K562 (cell line): ENCODE data around the gene ENOX2.

ENCODE experiments used
- ATF3 ChIP-seq, 2 experiments: fragments of 450-650 bp in 1 of 2; sonication (generic) in 1 of 2; formaldehyde crosslinking in 1 of 2; IDR thresholded peaks in 1 of 2; conservative IDR thresholded peaks in 1 of 2; 2 replicates each; pipeline versions ENCODE4 v1.6.1 to v1.8.1; 2016 to 2023; ENCODE audit warnings: mild to moderate bottlenecking in 2 of 2, moderate library complexity in 2 of 2, inconsistent platforms in 1 of 2, missing genetic modification reagents in 1 of 2
- CTCF ChIP-seq, 3 experiments: IDR thresholded peaks in 2 of 3; conservative IDR thresholded peaks in 1 of 3; 2 replicates each; pipeline ENCODE4 v1.5.1; 2011 to 2012; ENCODE audit warnings: low read length in 3 of 3, mild to moderate bottlenecking in 3 of 3, control low read depth in 2 of 3, improper control_type of control experiment in 1 of 3, inconsistent platforms in 1 of 3, low read depth in 1 of 3, mixed read lengths in 1 of 3, moderate library complexity in 1 of 3; ENCODE audit not compliant: insufficient read depth in 2 of 3
- E2F4 ChIP-seq: sonication (generic); formaldehyde crosslinking; IDR thresholded peaks from 2 replicates; pipeline ENCODE4 v1.8.0; 2022; ENCODE audit warnings: mild to moderate bottlenecking, low read depth, missing genetic modification reagents
- EP300 ChIP-seq: IDR thresholded peaks from 2 replicates; pipeline ENCODE4 v1.6.1; 2012; ENCODE audit warnings: low read length, improper control_type of control experiment
- FOS ChIP-seq: IDR thresholded peaks from 3 replicates; pipeline ENCODE4 v1.6.1; 2011; ENCODE audit not compliant: insufficient read length; ENCODE audit errors: extremely low read depth
- GATAD2B ChIP-seq: fragments of 450-650 bp; IDR thresholded peaks from 2 replicates; pipeline ENCODE4 v1.6.1; 2017; ENCODE audit warnings: mild to moderate bottlenecking, borderline replicate concordance
- MAX ChIP-seq: sonication (generic); formaldehyde crosslinking; IDR thresholded peaks from 2 replicates; pipeline ENCODE4 v1.9.0; 2022; ENCODE audit warnings: mild to moderate bottlenecking, missing genetic modification reagents
- NBN ChIP-seq: fragments of 450-650 bp; IDR thresholded peaks from 2 replicates; pipeline ENCODE4 v1.6.1; 2016; ENCODE audit warnings: low read depth, mild to moderate bottlenecking
- NR3C1 ChIP-seq: sonication (generic); formaldehyde crosslinking; IDR thresholded peaks from 2 replicates; pipeline ENCODE4 v1.8.1; 2022; ENCODE audit warnings: missing genetic modification reagents
- POLR2A ChIP-seq: fragments of 450-650 bp; conservative IDR thresholded peaks from 2 replicates; pipeline ENCODE4 v1.6.1; 2016
- POLR2AphosphoS5 ChIP-seq: IDR thresholded peaks from 2 replicates; pipeline ENCODE4 v1.6.1; 2011; ENCODE audit warnings: mild to moderate bottlenecking, low read depth, low read length, moderate library complexity; ENCODE audit not compliant: control insufficient read depth, insufficient read depth
- SRF ChIP-seq, 2 experiments: fragments of 250-450, 450-650 bp in 1 of 2; sonication (Bioruptor Pico) in 1 of 2; sonication (generic) in 1 of 2; formaldehyde crosslinking; IDR thresholded peaks; 2 replicates each; pipeline versions ENCODE4 v1.5.0 to v1.5.1; 2020 to 2022; ENCODE audit warnings: mild to moderate bottlenecking in 1 of 2, missing genetic modification reagents in 1 of 2
- SUPT5H ChIP-seq: fragments of 450-650 bp; IDR thresholded peaks from 2 replicates; pipeline ENCODE4 v1.6.1; 2016
- ZBTB40 ChIP-seq, 2 experiments: fragments of 450-650 bp in 1 of 2; sonication (generic) in 1 of 2; formaldehyde crosslinking in 1 of 2; IDR thresholded peaks; 2 replicates each; pipeline versions ENCODE4 v1.7.1 to v1.9.0; 2016 to 2022; ENCODE audit warnings: inconsistent platforms in 1 of 2, mild to moderate bottlenecking in 1 of 2, missing genetic modification reagents in 1 of 2

- TF ChIP-seq CTCF (IDR thresholded peaks at IDR 0.05 in 2 of 3, conservative IDR thresholded peaks at IDR 0.05 in 1 of 3; ENCODE audit: insufficient read depth in 2 of 3, low read depth in 1 of 3, low read length in 3 of 3), result no peak
- TF ChIP-seq POLR2A, result no peak
- TF ChIP-seq EP300, result no peak
- no peak for TF ChIP-seq NBN
- no peak for TF ChIP-seq NR3C1 (CRISPR knock-in tag)
- no peak for TF ChIP-seq POLR2AphosphoS5
- TF ChIP-seq FOS, result no peak
- no peak for TF ChIP-seq ATF3 (IDR thresholded peaks at IDR 0.05)
- TF ChIP-seq ATF3 (CRISPR knock-in tag; conservative IDR thresholded peaks at IDR 0.05), result no peak
- TF ChIP-seq SRF (CRISPR knock-in tag; IDR thresholded peaks at IDR 0.05), result no peak
- no peak for TF ChIP-seq SUPT5H
- TF ChIP-seq ZBTB40 (IDR thresholded peaks at IDR 0.05), result no peak
- no peak for TF ChIP-seq ZBTB40 (CRISPR knock-in tag; IDR thresholded peaks at IDR 0.05)
- TF ChIP-seq MAX, result no peak
- no peak for TF ChIP-seq E2F4 (CRISPR knock-in tag)
- TF ChIP-seq GATAD2B, result no peak
Observed at GRCh38 chrX:130665263-130665662, 237.7 kb downstream of the ENOX2 start.
